WTC11 (cell line): Measurements from ENCODE around the gene PCDH12. TPM values are rescaled to one million over a fixed set of nuclear protein-coding genes. Genes with fewer than 3 reads are reported as not detected.
A peak's percentile ranks its signal among the peaks of the same experiment; 100 is the strongest.

Source experiments
- ATAC-seq: fragments of 200-7000 bp; cut with Tn5 transposase; 2 replicates; pipeline ENCODE4 v1.10.0; 2021; ENCODE audit warnings: mild to moderate bottlenecking, moderate library complexity
- CTCF ChIA-PET: fragments of 300-600 bp; sonication (Branson Sonifier 250); formaldehyde crosslinking; loops from one replicate; lab custom pipeline; 2021; ENCODE audit warnings: antibody characterized with exemption; lab: Charles Lee
- POLR2A ChIA-PET: fragments of 350-600 bp; sonication (Branson Sonifier 250); formaldehyde crosslinking; loops from one replicate; lab custom pipeline; 2021; ENCODE audit warnings: antibody characterized with exemption; lab: Charles Lee
- DNase-seq: peaks from one replicate; pipeline ENCODE4 v3.0.0; 2021; ENCODE audit warnings: low spot score
- H3K27ac Mint-ChIP-seq: 2 replicates; pipeline ENCODE4 v1.8.0; 2021; ENCODE audit warnings: mixed read lengths
- H3K27me3 Mint-ChIP-seq: 2 replicates; pipeline ENCODE4 v1.8.0; 2021; ENCODE audit warnings: low read depth, mild to moderate bottlenecking, moderate library complexity, mixed read lengths
- H3K36me3 Mint-ChIP-seq: 2 replicates; pipeline ENCODE4 v1.8.0; 2021; ENCODE audit warnings: mixed read lengths
- H3K4me1 Mint-ChIP-seq: 2 replicates; pipeline ENCODE4 v1.8.0; 2022; ENCODE audit warnings: mixed read lengths
- H3K4me3 Mint-ChIP-seq: 2 replicates; pipeline ENCODE4 v1.8.0; 2021; ENCODE audit warnings: mild to moderate bottlenecking, moderate library complexity, mixed read lengths
- H3K9me3 Mint-ChIP-seq: 2 replicates; pipeline ENCODE4 v1.8.0; 2021; ENCODE audit warnings: mixed read lengths
- CREB1 ChIP-seq: sonication (generic); formaldehyde crosslinking; IDR thresholded peaks from 2 replicates; pipeline ENCODE4 v1.8.0; 2023; ENCODE audit warnings: mild to moderate bottlenecking, missing genetic modification reagents
- E2F1 ChIP-seq: sonication (generic); formaldehyde crosslinking; IDR thresholded peaks from 2 replicates; pipeline ENCODE4 v1.8.0; 2022; ENCODE audit warnings: mild to moderate bottlenecking, missing genetic modification reagents
- E2F5 ChIP-seq: sonication (generic); formaldehyde crosslinking; IDR thresholded peaks from 2 replicates; pipeline ENCODE4 v1.8.1; 2022; ENCODE audit warnings: mild to moderate bottlenecking, moderate library complexity, missing genetic modification reagents
- FOXP4 ChIP-seq: sonication (generic); formaldehyde crosslinking; IDR thresholded peaks from 2 replicates; pipeline ENCODE4 v1.8.0; 2022; ENCODE audit warnings: mild to moderate bottlenecking, missing genetic modification reagents
- HMGA2 ChIP-seq: fragments of 250-450 bp; sonication (Bioruptor Pico); IDR thresholded peaks from 2 replicates; pipeline ENCODE4 v1.4.0; 2021; ENCODE audit warnings: mild to moderate bottlenecking, moderate library complexity
- IRF2 ChIP-seq: sonication (generic); formaldehyde crosslinking; IDR thresholded peaks from 2 replicates; pipeline ENCODE4 v1.8.0; 2022; ENCODE audit warnings: low read depth, missing genetic modification reagents, borderline replicate concordance
- NFATC4 ChIP-seq: fragments of 250-450 bp; sonication (Bioruptor Pico); IDR thresholded peaks from 2 replicates; pipeline ENCODE4 v1.9.0; 2021; ENCODE audit warnings: mild to moderate bottlenecking
- OVOL2 ChIP-seq: fragments of 250-450 bp; sonication (Bioruptor Pico); IDR thresholded peaks from 2 replicates; pipeline ENCODE4 v1.9.0; 2021; ENCODE audit warnings: mild to moderate bottlenecking, borderline replicate concordance
- PRRX2 ChIP-seq: fragments of 250-450 bp; sonication (Bioruptor Pico); IDR thresholded peaks from 2 replicates; pipeline ENCODE4 v1.8.0; 2021; ENCODE audit warnings: mild to moderate bottlenecking
- SMAD3 ChIP-seq: sonication (generic); formaldehyde crosslinking; IDR thresholded peaks from 2 replicates; pipeline ENCODE4 v1.8.0; 2022; ENCODE audit warnings: missing genetic modification reagents, mild to moderate bottlenecking, borderline replicate concordance
- STAT6 ChIP-seq: sonication (generic); formaldehyde crosslinking; conservative IDR thresholded peaks from 2 replicates; pipeline ENCODE4 v1.8.1; 2023; ENCODE audit warnings: mild to moderate bottlenecking, low read depth, missing genetic modification reagents, moderate library complexity
- ZBTB43 ChIP-seq: sonication (generic); formaldehyde crosslinking; IDR thresholded peaks from 2 replicates; pipeline ENCODE4 v1.8.1; 2023; ENCODE audit warnings: mild to moderate bottlenecking, missing genetic modification reagents
- ZNF138 ChIP-seq: sonication (generic); formaldehyde crosslinking; conservative IDR thresholded peaks from 2 replicates; pipeline ENCODE4 v1.8.1; 2022; ENCODE audit warnings: mild to moderate bottlenecking, moderate library complexity, missing genetic modification reagents
- ZNF281 ChIP-seq: sonication (generic); formaldehyde crosslinking; IDR thresholded peaks from 2 replicates; pipeline ENCODE4 v1.8.0; 2023; ENCODE audit warnings: mild to moderate bottlenecking, missing genetic modification reagents
- total RNA-seq: library from RNA; stranded (reverse); gene quantifications from 3 replicates; pipeline ENCODE4 v1.2.3, GENCODE V29; 2021

PCDH12 gene
- total RNA-seq, 1 experiment from 2014 or later: 0.33 TPM

GRCh38 chr5:141994511-141995136, 36.6 kb upstream of the PCDH12 start:
- ChIA-PET POLR2A (interaction anchor here (0.6 kb wide), 1 partner anchor 69 kb away, joined by 3 read pairs; no protein-coding TSS in a partner anchor), CTCF (interaction anchor here (1.8 to 1.9 kb wide), 2 partner anchors 17 to 149 kb away, joined by 7 to 12 read pairs; partner anchors contain the start of gene GNPDA1)
- H3K36me3 Mint-ChIP-seq: peaks cover 25% of the 10 kb centered on the region

More at GRCh38 chr5:141994511-141995136, 36.6 kb upstream of the PCDH12 start:
- peak overlapping the region; percentile 18 for H3K27ac Mint-ChIP-seq
- H3K4me3 Mint-ChIP-seq: no peak overlapping the region
- H3K4me1 Mint-ChIP-seq: no peaks in the 10 kb centered on the region
- no peak for ATAC-seq
- no peaks in the 10 kb centered on the region for H3K27me3 Mint-ChIP-seq
- DNase-seq: no peak
- H3K9me3 Mint-ChIP-seq: peaks cover 4% of the 10 kb centered on the region; the same call in 1 of the 2 replicates
- no peak for TF ChIP-seq SMAD3 (CRISPR knock-in tag)
- no peak for TF ChIP-seq CREB1 (CRISPR knock-in tag)
- TF ChIP-seq STAT6 (CRISPR knock-in tag): no peak
- TF ChIP-seq PRRX2 (CRISPR knock-in tag): no peak
- no peak for TF ChIP-seq E2F5 (CRISPR knock-in tag)
- TF ChIP-seq ZNF138 (CRISPR knock-in tag): no peak
- no peak for TF ChIP-seq IRF2 (CRISPR knock-in tag)
- no peak for TF ChIP-seq HMGA2 (CRISPR knock-in tag)
- no peak for TF ChIP-seq ZBTB43 (CRISPR knock-in tag)
- no peak for TF ChIP-seq ZNF281 (CRISPR knock-in tag)
- no peak for TF ChIP-seq NFATC4 (CRISPR knock-in tag)
- no peak for TF ChIP-seq FOXP4 (CRISPR knock-in tag)
- TF ChIP-seq OVOL2 (CRISPR knock-in tag): no peak
- no peak for TF ChIP-seq E2F1
